K562 (cell line): ENCODE results near the gene BTAF1. TPM values are rescaled to one million over a fixed set of nuclear protein-coding genes. Genes with fewer than 3 reads are reported as not detected.

ENCODE experiments used
- ATF7 ChIP-seq: fragments of 450-650 bp; IDR thresholded peaks from 2 replicates; pipeline ENCODE4 v1.7.1; 2014; ENCODE audit warnings: mild to moderate bottlenecking, moderate library complexity
- CBX2 ChIP-seq: fragments of 200-600 bp; sonication (generic); IDR thresholded peaks from one replicate; pipeline ENCODE4 v1.6.1; 2012; ENCODE audit warnings: mild to moderate bottlenecking, low read length, inconsistent platforms; ENCODE audit not compliant: insufficient read depth, poor library complexity, severe bottlenecking
- GATAD2B ChIP-seq: fragments of 450-650 bp; IDR thresholded peaks from 2 replicates; pipeline ENCODE4 v1.6.1; 2017; ENCODE audit warnings: mild to moderate bottlenecking, borderline replicate concordance
- HDAC1 ChIP-seq, 2 experiments: fragments of 450-650 bp; IDR thresholded peaks; 2 replicates each; pipeline ENCODE4 v1.6.1; 2016 to 2017; ENCODE audit warnings: inconsistent platforms in 1 of 2, mild to moderate bottlenecking in 1 of 2, moderate library complexity in 1 of 2
- MBD2 ChIP-seq: sonication (generic); IDR thresholded peaks from 2 replicates; pipeline ENCODE4 v1.6.1; 2016; ENCODE audit warnings: low read depth, borderline replicate concordance
- NR1H2 ChIP-seq: sonication (generic); formaldehyde crosslinking; IDR thresholded peaks from 2 replicates; pipeline ENCODE4 v1.4.0; 2020; ENCODE audit warnings: mild to moderate bottlenecking, missing genetic modification reagents
- XRCC4 ChIP-seq: IDR thresholded peaks from one replicate; pipeline ENCODE4 v1.6.1; 2011; ENCODE audit not compliant: insufficient read depth, insufficient read length; ENCODE audit errors: extremely low read depth
- ZNF124 ChIP-seq: sonication (generic); formaldehyde crosslinking; IDR thresholded peaks from 2 replicates; pipeline ENCODE4 v1.8.1; 2022; ENCODE audit warnings: missing genetic modification reagents
- polyA plus RNA-seq, 8 experiments: library from polyadenylated mRNA; depleted of rRNA in 4 of 8; stranded (reverse) in 5 of 8; unstranded in 3 of 8; fragments of >200 nt; fragmentation: Nextera tagmentation in 2 of 8; fragmentation: Illumina TruSeq in 1 of 8; extraction: Ambion mirVana in 2 of 8; extraction: Trizol in 1 of 8; gene quantifications; 2 replicates each; pipeline versions ENCODE4 v1.2.1 to v1.2.3, GENCODE V29; 2011 to 2014; ENCODE audit warnings: inconsistent platforms in 1 of 8, missing spikeins in 1 of 8
- total RNA-seq, 7 experiments: library from RNA; depleted of rRNA in 6 of 7; stranded (reverse); fragments of >200 nt in 6 of 7; fragmentation: Illumina TruSeq in 2 of 7; extraction: Trizol in 2 of 7; gene quantifications; 2 replicates each; pipeline versions ENCODE4 v1.2.1 to v1.2.3, GENCODE V29; 2011 to 2021; ENCODE audit warnings: low replicate concordance in 1 of 7
- TF ChIP-seq, protein P1 (sequence below): fragments of 450-650 bp; IDR thresholded peaks from 2 replicates; pipeline ENCODE4 v1.6.1; 2017; ENCODE audit warnings: antibody characterized with exemption, mild to moderate bottlenecking
- TF ChIP-seq, protein P2 (sequence below): fragments of 250-450 bp; sonication (Bioruptor Pico); IDR thresholded peaks from 2 replicates; pipeline ENCODE4 v1.9.0; 2021; ENCODE audit warnings: mild to moderate bottlenecking

BTAF1 gene
- total and polyA plus RNA-seq, 9 of the 15 experiments (the other 6 are each of a cell fraction or from before 2014, with no cell fraction given), result 6.6 to 70.7 (median 30.5) TPM

DNA sequence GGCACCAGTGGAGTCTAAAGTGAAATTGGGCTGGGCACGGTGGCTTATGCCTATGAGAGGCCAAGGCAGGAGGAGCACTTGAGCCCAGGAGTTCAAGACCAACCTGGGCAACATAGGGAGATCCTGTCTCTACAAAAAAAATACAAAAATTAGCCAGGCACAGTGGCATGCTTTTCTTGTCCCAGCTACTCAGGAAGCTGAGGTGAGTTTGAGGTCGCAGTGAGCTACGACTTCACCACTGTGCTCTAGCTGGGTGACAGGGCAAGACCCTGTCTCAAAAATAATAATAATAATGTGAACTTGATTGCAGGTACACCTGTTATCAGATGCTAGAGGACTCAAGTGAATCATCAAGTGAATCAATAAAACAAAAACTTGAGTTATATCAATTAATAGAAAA lies 108.0 kb downstream of the BTAF1 start (continued):
- TF ChIP-seq, protein P1, sequence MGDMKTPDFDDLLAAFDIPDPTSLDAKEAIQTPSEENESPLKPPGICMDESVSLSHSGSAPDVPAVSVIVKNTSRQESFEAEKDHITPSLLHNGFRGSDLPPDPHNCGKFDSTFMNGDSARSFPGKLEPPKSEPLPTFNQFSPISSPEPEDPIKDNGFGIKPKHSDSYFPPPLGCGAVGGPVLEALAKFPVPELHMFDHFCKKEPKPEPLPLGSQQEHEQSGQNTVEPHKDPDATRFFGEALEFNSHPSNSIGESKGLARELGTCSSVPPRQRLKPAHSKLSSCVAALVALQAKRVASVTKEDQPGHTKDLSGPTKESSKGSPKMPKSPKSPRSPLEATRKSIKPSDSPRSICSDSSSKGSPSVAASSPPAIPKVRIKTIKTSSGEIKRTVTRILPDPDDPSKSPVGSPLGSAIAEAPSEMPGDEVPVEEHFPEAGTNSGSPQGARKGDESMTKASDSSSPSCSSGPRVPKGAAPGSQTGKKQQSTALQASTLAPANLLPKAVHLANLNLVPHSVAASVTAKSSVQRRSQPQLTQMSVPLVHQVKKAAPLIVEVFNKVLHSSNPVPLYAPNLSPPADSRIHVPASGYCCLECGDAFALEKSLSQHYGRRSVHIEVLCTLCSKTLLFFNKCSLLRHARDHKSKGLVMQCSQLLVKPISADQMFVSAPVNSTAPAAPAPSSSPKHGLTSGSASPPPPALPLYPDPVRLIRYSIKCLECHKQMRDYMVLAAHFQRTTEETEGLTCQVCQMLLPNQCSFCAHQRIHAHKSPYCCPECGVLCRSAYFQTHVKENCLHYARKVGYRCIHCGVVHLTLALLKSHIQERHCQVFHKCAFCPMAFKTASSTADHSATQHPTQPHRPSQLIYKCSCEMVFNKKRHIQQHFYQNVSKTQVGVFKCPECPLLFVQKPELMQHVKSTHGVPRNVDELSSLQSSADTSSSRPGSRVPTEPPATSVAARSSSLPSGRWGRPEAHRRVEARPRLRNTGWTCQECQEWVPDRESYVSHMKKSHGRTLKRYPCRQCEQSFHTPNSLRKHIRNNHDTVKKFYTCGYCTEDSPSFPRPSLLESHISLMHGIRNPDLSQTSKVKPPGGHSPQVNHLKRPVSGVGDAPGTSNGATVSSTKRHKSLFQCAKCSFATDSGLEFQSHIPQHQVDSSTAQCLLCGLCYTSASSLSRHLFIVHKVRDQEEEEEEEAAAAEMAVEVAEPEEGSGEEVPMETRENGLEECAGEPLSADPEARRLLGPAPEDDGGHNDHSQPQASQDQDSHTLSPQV, result no peak
- TF ChIP-seq MBD2, result no peak
- no peak for TF ChIP-seq ATF7
- no peak for TF ChIP-seq CBX2
- no peak for TF ChIP-seq XRCC4
- TF ChIP-seq GATAD2B, result no peak
- TF ChIP-seq NR1H2, result no peak
- no peak for TF ChIP-seq ZNF124
- TF ChIP-seq, protein P2, sequence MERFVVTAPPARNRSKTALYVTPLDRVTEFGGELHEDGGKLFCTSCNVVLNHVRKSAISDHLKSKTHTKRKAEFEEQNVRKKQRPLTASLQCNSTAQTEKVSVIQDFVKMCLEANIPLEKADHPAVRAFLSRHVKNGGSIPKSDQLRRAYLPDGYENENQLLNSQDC, result no peak
- TF ChIP-seq HDAC1 (IDR thresholded peaks at IDR 0.05), result no peak
